RPMI8226 (cell line): ENCODE data around the gene KCNAB1.
"Not testable (repeated sequence)": the region's sequence is repeated elsewhere in the genome, so short reads cannot be mapped to it uniquely, and the experiment has no call there.

Source experiments
- DNase-seq: peaks from one replicate; pipeline ENCODE4 v3.0.0-alpha.2; 2015

Gene KCNAB1

DNA sequence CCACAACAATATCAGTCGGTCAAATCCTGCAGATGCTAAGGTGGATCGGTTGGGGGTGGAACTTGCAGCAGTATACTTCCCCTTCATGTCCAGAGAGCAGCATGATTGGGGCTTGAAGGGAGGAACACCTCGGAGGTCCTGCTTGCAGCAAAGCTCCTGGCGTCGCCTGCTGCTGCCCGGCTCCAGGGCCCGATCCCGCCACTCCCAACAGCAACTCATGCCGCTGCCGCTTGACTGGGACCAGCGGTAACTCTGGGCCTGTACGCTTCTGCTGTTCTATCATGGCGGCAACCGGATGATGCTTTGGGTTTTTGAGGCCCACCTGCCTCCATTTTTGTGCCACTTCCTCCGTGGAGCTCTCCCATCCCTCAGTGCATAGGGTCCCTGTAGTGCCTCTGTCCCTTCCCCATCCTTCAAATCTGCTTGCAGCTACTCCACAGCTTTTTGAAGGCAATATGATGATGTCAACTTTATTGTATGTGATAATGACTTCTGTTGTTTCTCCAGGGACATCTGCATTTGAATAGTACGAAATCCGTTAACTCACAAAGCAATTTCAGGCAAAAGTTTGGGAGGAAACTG is 56.3 kb downstream of the KCNAB1 start:
- no peak for DNase-seq

- DNase-seq = no peak
Observed at GRCh38 chr3:156180077-156180476, 59.7 kb downstream of the KCNAB1 start.

- no peak for DNase-seq
Observed at GRCh38 chr3:156181509-156181908, 61.1 kb downstream of the KCNAB1 start.

DNA sequence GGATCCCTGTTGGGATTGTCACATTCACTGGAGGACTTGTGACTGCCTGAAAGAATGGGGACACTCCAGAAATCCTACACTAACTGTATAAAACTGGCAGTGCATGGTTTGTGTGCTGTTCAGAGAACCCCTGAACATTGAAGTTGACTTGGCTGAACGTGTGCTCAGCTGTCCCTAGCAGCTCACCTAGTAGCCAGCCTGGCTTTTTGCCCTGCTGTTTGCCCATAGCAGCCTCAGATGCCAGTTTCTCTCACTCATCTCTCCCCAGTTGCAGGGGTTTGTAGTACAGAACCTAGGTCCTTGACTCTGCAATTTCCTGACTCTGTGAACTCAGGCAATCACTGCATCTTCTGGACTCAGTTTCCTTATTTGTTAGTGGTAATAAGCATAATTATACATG is 63.0 kb downstream of the KCNAB1 start:
- no peak for DNase-seq

DNA sequence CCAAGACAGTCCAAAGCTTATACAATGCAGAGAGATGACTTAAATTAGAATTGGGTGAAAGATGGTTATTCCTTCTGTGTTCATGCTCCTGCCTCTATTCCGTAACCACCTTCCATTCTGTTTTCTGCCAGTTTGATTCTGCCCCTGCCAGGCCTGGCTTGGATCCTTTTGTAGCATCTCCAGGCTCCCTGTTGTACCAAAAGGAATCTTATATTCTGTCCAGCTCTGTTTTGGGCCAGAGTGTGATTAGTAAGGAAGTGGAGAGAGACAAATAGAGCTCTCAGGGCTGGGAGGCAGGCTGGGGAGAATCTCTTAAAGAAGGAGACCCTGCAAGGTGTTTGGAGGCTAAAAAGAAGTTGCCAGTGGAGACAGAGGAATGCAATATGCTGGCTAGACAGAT is 63.8 kb downstream of the KCNAB1 start:
- DNase-seq = no peak

DNA sequence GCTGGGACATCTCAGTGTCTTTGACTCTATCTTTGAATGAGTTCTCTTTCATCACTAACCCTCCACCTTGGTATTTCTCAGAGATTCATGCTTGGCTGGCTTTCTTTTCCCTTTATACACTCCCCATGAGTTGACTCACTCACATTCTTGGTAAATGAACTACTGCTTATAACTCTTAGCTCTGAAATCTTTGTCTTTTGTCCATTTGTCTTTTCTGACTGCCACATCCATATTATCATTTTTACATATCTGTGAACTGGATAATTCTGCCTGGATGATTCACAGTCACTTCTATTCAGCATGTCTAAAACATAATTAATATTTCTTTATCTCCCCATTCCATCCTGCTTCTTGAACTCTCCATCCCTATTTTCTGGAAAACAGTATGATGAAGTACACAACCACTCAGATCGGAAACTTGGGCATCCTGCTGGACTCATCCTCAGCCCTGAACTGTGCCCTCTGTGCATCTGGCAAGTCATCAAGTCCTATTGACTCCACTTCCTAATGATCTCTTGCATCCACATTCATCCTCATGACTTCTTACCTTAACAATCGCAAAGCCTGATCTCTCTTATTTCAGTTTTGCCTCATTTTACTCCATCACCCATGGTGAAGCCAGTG is 66.9 kb downstream of the KCNAB1 start:
- no peak for DNase-seq

DNA sequence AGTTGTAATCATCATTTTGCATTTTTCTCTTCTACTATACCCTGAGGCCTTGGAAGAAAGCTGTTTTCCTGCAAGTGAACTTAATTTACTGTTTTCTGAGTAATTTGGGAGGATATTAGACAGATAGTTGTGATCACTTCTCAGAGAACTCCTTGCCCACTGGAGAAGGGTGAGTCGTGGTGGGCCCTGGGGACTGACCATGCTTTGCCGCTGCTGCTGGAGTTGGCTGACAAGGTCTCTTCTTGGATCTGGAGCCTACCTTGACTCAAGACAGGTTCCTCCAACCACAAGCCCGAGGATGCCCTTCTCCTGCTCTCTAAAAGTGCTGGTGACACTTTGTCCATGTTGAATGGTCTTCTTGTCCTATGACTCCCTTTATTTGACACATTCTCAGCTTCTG is 68.4 kb downstream of the KCNAB1 start:
- no peak for DNase-seq

DNA sequence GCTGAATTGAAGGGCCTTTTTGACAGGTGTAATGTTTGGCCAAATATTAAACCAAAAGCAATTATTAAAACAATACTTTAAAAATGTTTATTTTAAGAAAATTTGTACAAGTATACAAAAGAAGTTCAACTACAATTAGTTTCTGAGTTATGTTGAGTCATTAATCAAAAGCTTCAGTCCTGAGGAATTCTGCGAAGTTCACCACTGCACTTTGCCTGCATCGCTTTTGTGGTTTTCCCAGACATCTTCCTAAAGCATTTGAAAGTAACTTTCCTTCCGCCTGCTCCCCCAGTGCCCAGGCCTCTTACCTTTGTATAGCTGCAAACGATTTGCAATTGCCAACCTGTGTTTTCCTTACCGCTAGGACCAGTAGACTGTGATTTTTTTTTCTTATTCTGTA is 69.5 kb downstream of the KCNAB1 start:
- DNase-seq = no peak

DNA sequence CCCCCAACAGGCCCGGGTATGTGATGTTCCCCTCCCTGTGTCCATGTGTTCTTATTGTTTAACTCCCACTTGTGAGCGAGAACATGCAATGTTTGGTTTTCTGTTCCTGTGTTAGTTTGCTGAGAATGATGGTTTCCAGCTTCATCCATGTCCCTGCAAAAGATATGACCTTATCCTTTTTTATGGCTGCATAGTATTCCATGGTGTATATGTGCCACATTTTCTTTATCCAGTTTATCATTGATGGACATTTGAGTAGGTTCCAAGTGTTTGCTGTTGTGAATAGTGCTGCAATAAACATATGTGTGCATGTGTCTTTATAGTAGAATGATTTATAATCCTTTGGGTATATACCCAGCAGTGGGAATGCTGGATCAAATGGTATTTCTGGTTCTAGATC is 74.6 kb downstream of the KCNAB1 start:
- DNase-seq = not testable (repeated sequence)

DNA sequence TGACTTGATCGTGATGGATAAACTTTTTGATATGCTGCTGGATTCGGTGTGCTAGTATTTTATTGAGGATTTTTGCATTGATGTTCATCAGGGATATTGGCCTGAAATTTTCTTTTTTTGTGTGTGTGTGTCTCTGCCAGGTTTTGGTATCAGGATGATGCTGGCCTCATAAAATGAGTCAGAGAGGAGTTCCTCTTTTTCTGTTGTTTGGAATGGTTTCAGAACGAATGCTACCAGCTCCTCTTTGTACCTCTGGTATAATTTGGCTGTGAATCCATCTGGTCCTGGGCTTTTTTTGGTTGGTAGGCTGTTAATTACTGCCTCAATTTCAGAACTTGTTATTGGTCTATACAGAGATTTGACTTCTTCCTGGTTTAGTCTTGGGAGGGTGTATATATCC is 76.8 kb downstream of the KCNAB1 start:
- DNase-seq = not testable (repeated sequence)

GRCh38 chr3:156201411-156202405 is 81.3 kb downstream of the KCNAB1 start:
- no peak for DNase-seq

DNA sequence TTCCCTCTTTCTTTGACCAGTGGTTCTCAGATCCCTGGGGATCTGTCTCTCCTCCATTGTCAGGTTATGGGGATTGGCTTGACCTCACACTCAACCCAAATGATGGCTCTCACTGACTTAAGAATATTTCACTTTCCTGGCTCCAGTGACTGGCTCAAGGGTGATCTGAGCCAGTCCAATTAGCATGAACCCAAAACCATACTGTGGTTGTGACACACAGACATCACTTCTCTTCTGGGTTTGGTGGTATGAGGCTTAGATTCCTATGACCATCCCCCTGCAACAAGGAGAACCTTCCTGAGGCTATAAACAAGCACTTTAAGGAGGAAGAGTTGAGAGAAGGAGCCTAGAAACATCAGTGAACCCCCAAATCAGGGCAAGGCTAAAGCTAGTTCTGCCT is 85.8 kb downstream of the KCNAB1 start:
- DNase-seq = no peak

DNA sequence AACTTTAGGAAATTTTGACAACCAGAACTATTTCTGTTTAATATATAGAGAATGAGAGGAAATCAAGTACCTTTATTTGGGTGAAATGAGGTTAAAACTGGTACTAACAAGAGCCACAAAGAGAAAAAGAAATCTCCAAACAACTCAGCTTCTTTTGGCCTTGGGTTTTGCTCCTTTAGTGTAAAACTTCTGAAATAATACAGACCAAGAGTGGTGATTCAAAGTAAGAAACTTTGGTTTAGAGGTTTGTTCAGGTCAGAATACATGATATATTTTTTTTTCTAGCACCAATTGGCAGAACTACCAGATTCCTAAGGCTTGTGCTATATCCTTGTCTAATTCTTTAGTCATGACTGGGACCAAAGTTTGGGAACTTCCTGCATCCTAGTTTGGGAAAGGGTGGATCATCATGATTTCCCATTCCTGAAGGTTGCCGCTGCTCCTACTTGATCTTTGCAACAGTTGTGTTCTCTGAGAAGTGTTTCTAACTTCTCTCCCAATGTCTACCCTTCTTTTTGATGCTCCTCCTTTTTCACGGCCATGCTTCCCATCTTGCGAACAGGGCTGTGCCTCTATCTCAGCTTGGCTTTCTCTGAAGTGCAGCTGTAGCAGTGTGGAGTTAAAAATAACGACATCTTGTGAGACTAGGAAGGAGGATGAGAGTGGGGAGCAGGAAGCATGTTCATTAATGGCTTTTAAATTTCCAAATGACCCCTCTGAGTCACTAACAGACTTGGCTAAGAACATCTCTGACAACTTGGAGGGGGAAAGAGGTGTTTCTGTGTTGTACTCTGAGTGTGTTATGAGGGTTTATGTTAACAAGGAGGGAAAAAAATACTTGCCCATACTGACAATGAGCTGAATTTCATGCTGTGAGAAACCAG is 87.7 kb downstream of the KCNAB1 start:
- DNase-seq = no peak

DNA sequence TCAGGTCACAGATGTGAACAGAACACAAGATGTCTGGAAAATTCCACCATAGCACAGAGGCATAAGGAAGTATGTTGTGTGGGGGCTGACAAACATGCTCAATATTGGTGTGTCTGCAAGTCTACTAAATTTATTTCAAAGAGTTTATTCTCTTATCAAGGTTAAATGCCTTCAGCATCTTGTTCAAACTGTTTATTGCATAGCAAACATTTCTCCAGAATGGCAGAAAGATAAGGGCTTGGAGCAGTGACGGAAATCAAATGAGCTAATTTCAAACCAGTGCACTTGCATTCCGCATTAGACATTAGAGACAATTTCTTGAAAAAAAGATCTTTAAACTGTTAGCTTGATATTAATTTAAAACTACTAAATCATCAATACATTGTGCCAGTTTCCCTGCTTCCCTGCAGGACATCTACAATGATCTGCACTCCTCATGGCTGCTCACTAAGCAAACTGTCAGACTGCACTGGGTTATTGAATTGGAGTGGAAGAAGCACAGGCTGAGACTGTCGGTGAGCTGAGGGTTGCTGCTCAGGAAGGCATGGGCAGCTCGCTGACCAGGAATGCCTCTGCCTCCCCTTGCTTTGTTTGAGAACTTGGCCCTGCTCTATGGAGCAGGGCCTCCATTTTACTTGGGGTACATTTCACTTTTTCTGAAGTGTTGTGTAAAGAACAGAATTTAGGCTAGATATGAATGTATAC is 89.4 kb downstream of the KCNAB1 start:
- DNase-seq = no peak

DNA sequence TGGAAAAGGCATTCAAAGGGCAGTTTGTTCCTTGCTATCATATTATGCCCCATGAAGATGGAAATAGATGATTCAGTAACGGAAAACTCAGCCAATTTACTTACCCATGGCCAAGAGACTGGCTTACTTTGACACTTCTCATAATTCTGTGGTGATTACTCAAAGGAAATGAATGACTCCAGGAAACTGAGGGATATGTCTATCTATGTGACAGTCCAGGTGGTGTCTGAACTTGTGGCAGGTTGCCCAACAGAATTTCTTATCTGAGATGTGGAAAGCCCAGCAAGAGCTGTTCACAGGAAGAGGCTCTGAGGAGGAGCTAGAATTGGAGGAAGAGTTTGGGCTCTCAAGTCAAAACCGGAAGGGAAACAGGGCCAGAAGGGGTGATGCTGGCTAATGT is 91.2 kb downstream of the KCNAB1 start:
- DNase-seq = no peak

DNA sequence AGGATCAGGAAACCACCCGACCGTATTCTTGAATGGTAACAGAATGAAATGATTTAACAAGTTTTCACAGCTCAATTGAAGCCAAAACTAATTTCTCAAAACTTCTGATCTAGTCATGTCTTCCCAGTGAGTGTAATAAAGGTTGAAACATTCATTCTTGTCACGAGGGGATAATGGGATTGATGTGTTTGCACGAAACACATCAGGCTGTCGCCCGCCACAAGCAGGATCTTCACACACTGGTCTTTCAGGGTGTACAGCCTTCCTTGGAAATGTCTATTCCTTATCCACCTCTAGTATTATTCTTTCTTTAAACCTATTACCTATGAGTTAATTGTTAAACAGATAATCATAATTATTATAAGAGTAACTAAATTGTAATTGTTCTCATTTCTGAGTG is 94.3 kb downstream of the KCNAB1 start:
- no peak for DNase-seq

GRCh38 chr3:156215751-156216150 is 95.4 kb downstream of the KCNAB1 start:
- DNase-seq = no peak

DNA sequence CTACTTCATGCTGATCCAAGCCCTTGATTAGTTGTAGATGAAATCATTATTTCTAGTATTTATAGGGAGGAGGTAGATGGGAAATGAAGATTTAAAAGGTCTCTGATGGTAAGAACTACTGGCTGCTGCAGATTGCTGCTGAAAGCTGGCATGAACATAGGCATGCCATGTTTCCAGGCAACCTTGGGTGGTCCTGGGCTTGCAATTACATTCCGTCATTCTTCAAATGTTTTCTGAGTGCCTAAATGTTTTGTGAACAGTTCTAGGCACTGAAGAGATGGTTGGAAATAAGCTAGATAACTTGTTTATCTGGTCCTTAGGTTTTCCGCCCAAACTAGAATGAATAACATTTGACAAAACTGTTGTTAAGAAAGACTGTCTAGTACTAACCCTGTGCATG is 95.8 kb downstream of the KCNAB1 start:
- no peak for DNase-seq

GRCh38 chr3:156216852-156217251 is 96.5 kb downstream of the KCNAB1 start:
- DNase-seq = no peak

DNA sequence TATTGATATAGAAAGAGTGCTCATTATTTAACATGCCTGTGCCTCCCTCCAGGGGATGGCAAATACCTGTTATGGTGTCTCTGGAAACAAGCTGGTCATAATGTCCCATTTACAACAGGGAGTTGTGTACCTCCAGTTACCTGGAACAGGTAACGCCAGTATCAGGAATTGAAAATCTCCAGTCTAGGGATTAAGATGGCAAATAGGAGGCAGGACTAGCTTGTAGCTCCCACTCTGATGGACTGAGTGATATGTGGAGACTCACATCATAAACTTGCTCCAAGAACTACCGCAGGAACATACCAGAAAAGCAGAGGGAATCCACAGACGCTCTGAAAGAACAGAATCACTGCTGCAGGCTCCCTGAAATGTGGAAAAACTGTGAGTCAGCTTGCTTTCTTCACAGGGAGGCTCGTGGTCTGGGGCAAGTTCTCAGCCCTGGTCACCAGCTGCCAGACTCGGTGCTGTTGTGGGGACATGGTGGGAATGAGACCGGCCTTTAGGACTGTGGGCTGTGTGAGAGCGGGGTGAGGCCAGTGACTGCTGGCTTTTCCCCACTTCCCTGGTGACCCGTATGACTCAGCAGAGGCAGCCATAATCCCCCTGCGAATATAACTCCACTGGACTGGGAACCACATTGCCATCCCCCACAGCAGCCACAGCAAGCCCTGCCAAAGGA is 97.4 kb downstream of the KCNAB1 start:
- no peak for DNase-seq

DNA sequence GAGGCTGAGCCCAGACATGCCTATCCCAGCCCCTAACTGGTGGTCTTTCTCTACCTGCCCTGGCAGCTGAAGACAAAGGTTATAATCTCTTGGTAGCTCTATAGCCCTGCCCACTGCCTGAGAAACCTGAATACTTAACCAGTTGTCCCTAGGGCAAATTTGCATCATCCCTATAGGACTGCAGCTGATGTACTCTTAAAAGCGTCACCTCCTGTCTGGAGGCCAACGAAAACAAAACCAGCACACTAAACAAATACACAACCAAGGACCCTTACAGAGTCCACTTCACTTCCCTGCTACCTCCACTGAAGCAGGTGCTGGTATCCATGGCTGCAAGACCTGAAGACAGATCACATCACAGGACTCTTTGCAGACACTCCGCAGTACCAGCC is 98.0 kb downstream of the KCNAB1 start:
- no peak for DNase-seq

GRCh38 chr3:156222381-156222780 is 102.0 kb downstream of the KCNAB1 start:
- DNase-seq = not testable (repeated sequence)
